Measurements from ENCODE around the gene INPP4A. TPM values are rescaled to one million over a fixed set of nuclear protein-coding genes. Genes with fewer than 3 reads are reported as not detected.

The INPP4A gene
- polyA plus RNA-seq, 2 of the 4 experiments (the other 2 are of a cell fraction), result 9.4 to 16.0 TPM

DNA sequence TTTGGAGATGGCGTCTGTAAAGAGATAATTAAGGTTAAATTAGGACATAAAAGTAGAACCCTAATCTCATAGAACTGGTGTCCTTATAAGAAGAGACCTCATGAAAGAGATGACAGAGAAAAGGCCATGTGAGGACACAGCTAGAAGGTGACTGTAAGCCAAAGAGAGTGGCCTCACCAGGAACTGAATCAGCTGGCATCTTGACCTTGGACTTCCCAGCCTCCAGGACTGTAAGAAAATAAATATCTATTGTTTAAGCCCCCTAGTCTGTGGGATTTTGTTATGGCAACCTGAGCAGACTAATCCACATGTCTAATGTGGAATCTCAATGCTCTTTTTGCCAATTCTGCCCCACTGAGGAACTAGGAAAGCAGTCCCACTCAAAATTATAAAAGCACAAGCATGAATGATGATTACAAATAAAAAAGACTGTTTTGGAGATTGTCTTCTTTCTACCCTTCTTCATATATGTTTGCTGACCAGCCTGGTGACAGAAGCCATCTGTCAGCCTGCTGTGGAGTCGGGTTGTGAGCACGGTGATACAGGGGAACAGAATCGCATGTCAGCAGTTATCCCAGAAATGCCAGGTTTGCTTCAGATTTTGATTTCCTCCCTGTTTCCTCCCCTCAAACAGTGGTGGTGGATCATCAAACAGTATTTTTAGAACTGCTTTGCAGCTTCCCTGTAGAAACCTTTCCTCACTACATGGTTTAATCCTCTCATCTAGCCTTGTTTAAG is 54.2 kb downstream of the INPP4A start:
- H3K4me1 ChIP-seq, result 0 out of 3 replicates have a peak, but pooled peaks cover 6% of the 10 kb centered on the region
- no peak overlapping the region for H3K4me2 ChIP-seq
- peaks cover 19% of the 10 kb centered on the region for H3K9me3 ChIP-seq
- H3K27ac ChIP-seq, result no peak overlapping the region
- DNase-seq (ENCODE audit: low read depth in 1 of 2, low spot score in 1 of 2), result no peak
- TF ChIP-seq HOXB13 (CRISPR knock-in tag; IDR thresholded peaks at IDR 0.05; ENCODE audit: low read depth) (no peak), MYC (IDR thresholded peaks at IDR 0.05; ENCODE audit: borderline replicate concordance, low read length) (no peak), SREBF2 (IDR thresholded peaks at IDR 0.05) (no peak), NR3C1 (IDR thresholded peaks at IDR 0.05) (no peak), CEBPB (IDR thresholded peaks at IDR 0.05) (no peak), JUNB (IDR thresholded peaks at IDR 0.05) (no peak), MAFK (IDR thresholded peaks at IDR 0.05; ENCODE audit: partially characterized antibody) (no peak), HDAC2 (IDR thresholded peaks at IDR 0.05) (no peak), ZNF302 (CRISPR knock-in tag; IDR thresholded peaks at IDR 0.05) (no peak), KDM1A (IDR thresholded peaks at IDR 0.05; ENCODE audit: low read depth) (no peak), POLR2AphosphoS2 (conservative IDR thresholded peaks at IDR 0.05; ENCODE audit: low read length) (no peak), FOSL2 (IDR thresholded peaks at IDR 0.05) (no peak), FOSL2 (CRISPR knock-in tag; IDR thresholded peaks at IDR 0.05) (no peak), CHD2 (IDR thresholded peaks at IDR 0.05; ENCODE audit: low read length, partially characterized antibody) (no peak), ESRRA (IDR thresholded peaks at IDR 0.05; ENCODE audit: borderline replicate concordance, low read length) (no peak), EHF (CRISPR knock-in tag; IDR thresholded peaks at IDR 0.05) (no peak), NFE2L2 (conservative IDR thresholded peaks at IDR 0.05; ENCODE audit: low read length) (no peak), ZC3H11A (IDR thresholded peaks at IDR 0.05) (no peak), EP300 (IDR thresholded peaks at IDR 0.05) (no peak), ZFP36 (IDR thresholded peaks at IDR 0.05; ENCODE audit: borderline replicate concordance, partially characterized antibody) (no peak)
- TF ChIP-seq, protein P1, sequence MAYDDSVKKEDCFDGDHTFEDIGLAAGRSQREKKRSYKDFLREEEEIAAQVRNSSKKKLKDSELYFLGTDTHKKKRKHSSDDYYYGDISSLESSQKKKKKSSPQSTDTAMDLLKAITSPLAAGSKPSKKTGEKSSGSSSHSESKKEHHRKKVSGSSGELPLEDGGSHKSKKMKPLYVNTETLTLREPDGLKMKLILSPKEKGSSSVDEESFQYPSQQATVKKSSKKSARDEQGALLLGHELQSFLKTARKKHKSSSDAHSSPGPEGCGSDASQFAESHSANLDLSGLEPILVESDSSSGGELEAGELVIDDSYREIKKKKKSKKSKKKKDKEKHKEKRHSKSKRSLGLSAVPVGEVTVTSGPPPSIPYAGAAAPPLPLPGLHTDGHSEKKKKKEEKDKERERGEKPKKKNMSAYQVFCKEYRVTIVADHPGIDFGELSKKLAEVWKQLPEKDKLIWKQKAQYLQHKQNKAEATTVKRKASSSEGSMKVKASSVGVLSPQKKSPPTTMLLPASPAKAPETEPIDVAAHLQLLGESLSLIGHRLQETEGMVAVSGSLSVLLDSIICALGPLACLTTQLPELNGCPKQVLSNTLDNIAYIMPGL (CRISPR knock-in tag; IDR thresholded peaks at IDR 0.05; ENCODE audit: borderline replicate concordance), result no peak
- no peak for ATAC-seq
- CTCF ChIA-PET, result no interaction called here
- no peak overlapping the region for H3K4me3 ChIP-seq
- FAIRE-seq, result no peak
- 93% methylated on average over 4 of the region's 4 CpGs for WGBS (ENCODE audit: missing lambda C conversion rate)
- POLR2A ChIA-PET, result no interaction called here

DNA sequence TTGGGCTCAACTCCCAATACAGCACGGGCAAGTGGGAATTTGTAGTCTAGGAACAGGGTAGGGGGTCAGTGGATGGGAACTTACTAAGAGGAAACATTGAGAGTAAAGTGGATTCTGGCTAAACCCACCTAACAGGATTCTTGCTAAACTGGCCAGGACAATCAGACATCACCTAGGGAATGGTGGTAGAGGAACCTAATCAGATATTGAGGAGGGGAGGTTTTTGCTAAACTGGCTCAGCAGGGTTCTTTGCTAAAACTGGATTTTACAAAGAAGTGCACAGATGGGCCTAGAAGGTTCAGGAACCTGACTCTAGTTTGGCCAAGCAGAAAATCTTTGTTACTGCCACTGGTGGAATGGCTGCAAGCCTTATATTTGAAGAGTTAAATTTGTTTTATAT is 55.9 kb downstream of the INPP4A start:
- ChIA-PET CTCF (interaction anchor here (1.5 kb wide), 1 partner anchor 87 kb away, joined by 4 read pairs; no protein-coding TSS in a partner anchor), POLR2A (no interaction called here)
- H3K9me3 ChIP-seq, result peaks cover 8% of the 10 kb centered on the region; the same call in 1 of the 3 replicates
- FAIRE-seq (no peak), DNase-seq (ENCODE audit: low read depth in 1 of 2, low spot score in 1 of 2) (no peak), ATAC-seq (no peak)
- no peak overlapping the region for H3K4me2 ChIP-seq
- H3K4me3 ChIP-seq, result no peak overlapping the region
- TF ChIP-seq FOXS1 (CRISPR knock-in tag; IDR thresholded peaks at IDR 0.05), result no peak
- no peak for TF ChIP-seq JUN (IDR thresholded peaks at IDR 0.05)
- no peak for TF ChIP-seq MAZ (IDR thresholded peaks at IDR 0.05; ENCODE audit: borderline replicate concordance, low read depth, low read length)
- no peak for TF ChIP-seq ZC3H11A (IDR thresholded peaks at IDR 0.05)
- TF ChIP-seq RFX5 (IDR thresholded peaks at IDR 0.05), result no peak
- TF ChIP-seq JUNB (IDR thresholded peaks at IDR 0.05), result no peak
- TF ChIP-seq, protein P1 (CRISPR knock-in tag; IDR thresholded peaks at IDR 0.05; ENCODE audit: borderline replicate concordance), result no peak
- no peak for TF ChIP-seq ESRRA (IDR thresholded peaks at IDR 0.05; ENCODE audit: borderline replicate concordance, low read length)
- no peak for TF ChIP-seq HOXB5 (CRISPR knock-in tag; IDR thresholded peaks at IDR 0.05)
- no peak for TF ChIP-seq BHLHE40 (IDR thresholded peaks at IDR 0.05; ENCODE audit: low read depth, low read length)
- no peak for TF ChIP-seq NFE2L2 (conservative IDR thresholded peaks at IDR 0.05; ENCODE audit: low read length)
- no peak for TF ChIP-seq CBX2 (IDR thresholded peaks at IDR 0.05; ENCODE audit: borderline replicate concordance, low read depth)
- TF ChIP-seq, protein P2, sequence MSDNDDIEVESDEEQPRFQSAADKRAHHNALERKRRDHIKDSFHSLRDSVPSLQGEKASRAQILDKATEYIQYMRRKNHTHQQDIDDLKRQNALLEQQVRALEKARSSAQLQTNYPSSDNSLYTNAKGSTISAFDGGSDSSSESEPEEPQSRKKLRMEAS (IDR thresholded peaks at IDR 0.05), result no peak
- no peak for TF ChIP-seq CEBPB (IDR thresholded peaks at IDR 0.05)
- TF ChIP-seq, protein P3, sequence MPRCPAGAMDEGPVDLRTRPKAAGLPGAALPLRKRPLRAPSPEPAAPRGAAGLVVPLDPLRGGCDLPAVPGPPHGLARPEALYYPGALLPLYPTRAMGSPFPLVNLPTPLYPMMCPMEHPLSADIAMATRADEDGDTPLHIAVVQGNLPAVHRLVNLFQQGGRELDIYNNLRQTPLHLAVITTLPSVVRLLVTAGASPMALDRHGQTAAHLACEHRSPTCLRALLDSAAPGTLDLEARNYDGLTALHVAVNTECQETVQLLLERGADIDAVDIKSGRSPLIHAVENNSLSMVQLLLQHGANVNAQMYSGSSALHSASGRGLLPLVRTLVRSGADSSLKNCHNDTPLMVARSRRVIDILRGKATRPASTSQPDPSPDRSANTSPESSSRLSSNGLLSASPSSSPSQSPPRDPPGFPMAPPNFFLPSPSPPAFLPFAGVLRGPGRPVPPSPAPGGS (IDR thresholded peaks at IDR 0.05), result no peak
- no peak overlapping the region for H3K27ac ChIP-seq
- H3K4me1 ChIP-seq, result 0 out of 3 replicates have a peak, but pooled peaks cover 6% of the 10 kb centered on the region
- WGBS (ENCODE audit: missing lambda C conversion rate), result 96% methylated on average over 1 of the region's 1 CpG
